ENCODE results near the gene ELFN1. TPM values are rescaled to one million over a fixed set of nuclear protein-coding genes. Genes with fewer than 3 reads are reported as not detected.

The ELFN1 gene
- total RNA-seq, 2 experiments from 2014 or later, result 0.20 to 0.36 TPM

- CTCF ChIA-PET, result no interaction called here
- DNase-seq (no peak), ATAC-seq (no peak)
- no peaks in the 10 kb centered on the region for H3K36me3 Mint-ChIP-seq (ENCODE audit: low read depth)
- peaks cover 8% of the 10 kb centered on the region for H3K9me3 Mint-ChIP-seq
- no peaks in the 10 kb centered on the region for H3K4me1 Mint-ChIP-seq (ENCODE audit: low read depth)
- intact Hi-C loops (cut with micrococcal nuclease), result no loop called here
- no peak overlapping the region for H3K4me3 Mint-ChIP-seq
- POLR2A ChIA-PET, result no interaction called here
- no peak overlapping the region for H3K27ac Mint-ChIP-seq
- TF ChIP-seq CTCF (IDR thresholded peaks at IDR 0.05), result no peak
- peaks cover 9% of the 10 kb centered on the region for H3K27me3 Mint-ChIP-seq
Observed at GRCh38 chr7:1690359-1690958, 20.4 kb downstream of the ELFN1 start.

- Mint-ChIP-seq H3K4me3 (no peak overlapping the region), H3K27me3 (peaks cover 9% of the 10 kb centered on the region), H3K4me1 (ENCODE audit: low read depth) (no peaks in the 10 kb centered on the region), H3K27ac (no peak overlapping the region), H3K36me3 (ENCODE audit: low read depth) (no peaks in the 10 kb centered on the region), H3K9me3 (peaks cover 5% of the 10 kb centered on the region)
- DNase-seq (no peak), ATAC-seq (no peak)
- intact Hi-C loops (cut with micrococcal nuclease), result no loop called here
- ChIA-PET POLR2A (no interaction called here), CTCF (no interaction called here)
- no peak for TF ChIP-seq CTCF (IDR thresholded peaks at IDR 0.05)
Observed at GRCh38 chr7:1691096-1691495, 21.0 kb downstream of the ELFN1 start.

GRCh38 chr7:1691601-1692514, 21.8 kb downstream of the ELFN1 start:
- ChIA-PET CTCF (no interaction called here), POLR2A (no interaction called here)
- DNase-seq, result no peak
- Mint-ChIP-seq H3K4me1 (ENCODE audit: low read depth) (no peaks in the 10 kb centered on the region), H3K27me3 (peaks cover 9% of the 10 kb centered on the region), H3K4me3 (no peak overlapping the region), H3K36me3 (ENCODE audit: low read depth) (no peaks in the 10 kb centered on the region), H3K27ac (no peak overlapping the region), H3K9me3 (peaks cover 5% of the 10 kb centered on the region)
- intact Hi-C loops (cut with micrococcal nuclease), result no loop called here
- no peak for ATAC-seq
- no peak for TF ChIP-seq CTCF (IDR thresholded peaks at IDR 0.05)

GRCh38 chr7:1692515-1693418, 22.7 kb downstream of the ELFN1 start:
- ChIA-PET CTCF (no interaction called here), POLR2A (no interaction called here)
- DNase-seq (no peak), ATAC-seq (no peak)
- Mint-ChIP-seq H3K36me3 (ENCODE audit: low read depth) (no peaks in the 10 kb centered on the region), H3K4me1 (ENCODE audit: low read depth) (no peaks in the 10 kb centered on the region), H3K27me3 (peaks cover 9% of the 10 kb centered on the region), H3K27ac (no peak overlapping the region), H3K4me3 (no peak overlapping the region), H3K9me3 (peaks cover 5% of the 10 kb centered on the region)
- TF ChIP-seq CTCF (IDR thresholded peaks at IDR 0.05), result no peak
- intact Hi-C loops (cut with micrococcal nuclease), result no loop called here

Measured in activated CD8-positive, alpha-beta T cell treated with anti-CD3 and anti-CD28 coated beads for 36 hours (primary cell).